Keratinocyte (primary cell): ENCODE data around the gene MAST2.

Experiments
- CTCF ChIP-seq, 3 experiments: IDR thresholded peaks in 1 of 3; conservative IDR thresholded peaks in 1 of 3; optimal IDR thresholded peaks in 1 of 3; 2 replicates in 2 of 3; 3 replicates in 1 of 3; pipeline versions ENCODE3 to v1.5.1; 2011; ENCODE audit warnings: low read length in 3 of 3, mild to moderate bottlenecking in 3 of 3, moderate library complexity in 2 of 3, control low read depth in 1 of 3, inconsistent platforms in 1 of 3; ENCODE audit not compliant: insufficient read depth in 2 of 3; ENCODE audit errors: extremely low read depth in 1 of 3
- EZH2 ChIP-seq: IDR thresholded peaks from one replicate; pipeline ENCODE4 v1.6.1; 2012; ENCODE audit warnings: inconsistent platforms, mild to moderate bottlenecking, low read length, moderate library complexity

GRCh38 chr1:45892068-45892785 is 88.8 kb downstream of the MAST2 start:
- TF ChIP-seq EZH2 (no peak), CTCF (optimal IDR thresholded peaks at IDR 0.05 in 1 of 3, IDR thresholded peaks at IDR 0.05 in 1 of 3, conservative IDR thresholded peaks at IDR 0.05 in 1 of 3; ENCODE audit: extremely low read depth in 1 of 3, insufficient read depth in 2 of 3, low read length in 3 of 3) (no peak)
